Liver (tissue), 9 donors: ENCODE measurements around the gene MAMDC2. TPM values are rescaled to one million over a fixed set of nuclear protein-coding genes. Genes with fewer than 3 reads are reported as not detected.

Experiments used
- DNase-seq: peaks from one replicate; pipeline ENCODE4 v3.0.0-alpha.2; 2017; ENCODE audit warnings: low spot score
- H3K27ac ChIP-seq, 2 donors: one replicate each; pipeline ENCODE4 v1.7.0; 2013; ENCODE audit warnings: inconsistent platforms in 2 of 2, low read length in 2 of 2, control low read depth in 1 of 2, low read depth in 1 of 2, mild to moderate bottlenecking in 1 of 2
- H3K27me3 ChIP-seq, 4 donors: one replicate each; pipeline versions ENCODE4 v1.6.1 to v1.7.0; 2013; ENCODE audit warnings: low read length in 3 of 4, inconsistent platforms in 1 of 4, mild to moderate bottlenecking in 1 of 4, moderate library complexity in 1 of 4; ENCODE audit not compliant: control insufficient read depth in 4 of 4, insufficient read depth in 4 of 4
- H3K36me3 ChIP-seq, 4 donors: one replicate each; pipeline versions ENCODE4 v1.6.1 to v1.7.0; 2013; ENCODE audit warnings: low read length in 3 of 4, mild to moderate bottlenecking in 3 of 4, low read depth in 1 of 4, moderate library complexity in 1 of 4; ENCODE audit not compliant: control insufficient read depth in 4 of 4, insufficient read depth in 3 of 4
- H3K4me1 ChIP-seq, 4 donors: one replicate each; pipeline versions ENCODE4 v1.6.1 to v1.7.0; 2013; ENCODE audit warnings: low read length in 3 of 4, mild to moderate bottlenecking in 3 of 4, moderate library complexity in 1 of 4; ENCODE audit not compliant: control insufficient read depth in 4 of 4, insufficient read depth in 4 of 4
- H3K4me3 ChIP-seq, 3 donors: one replicate each; pipeline versions ENCODE4 v1.6.1 to v1.7.0; 2013; ENCODE audit warnings: low read length in 3 of 3, control low read depth in 1 of 3, low read depth in 1 of 3, mild to moderate bottlenecking in 1 of 3
- H3K9ac ChIP-seq, 2 donors: one replicate each; pipeline ENCODE4 v1.7.0; 2013; ENCODE audit warnings: low read length in 2 of 2, mild to moderate bottlenecking in 2 of 2, moderate library complexity in 2 of 2, control low read depth in 1 of 2, low read depth in 1 of 2
- H3K9me3 ChIP-seq, 4 donors: one replicate each; pipeline versions ENCODE4 v1.6.1 to v1.7.0; 2013; ENCODE audit warnings: low read length in 3 of 4; ENCODE audit not compliant: control insufficient read depth in 4 of 4
- ATF3 ChIP-seq: IDR thresholded peaks from 2 replicates; pipeline ENCODE4 v1.6.1; 2016; ENCODE audit warnings: antibody characterized with exemption
- CTCF ChIP-seq: fragments of 150-350 bp; IDR thresholded peaks from 2 replicates; pipeline ENCODE4 v1.5.1; 2017; ENCODE audit warnings: improper control_type of control experiment, low read depth, low read length; ENCODE audit not compliant: missing input control
- EGR1 ChIP-seq, 2 donors: IDR thresholded peaks; 2 replicates each; pipeline ENCODE4 v1.6.1; 2016 to 2018; ENCODE audit warnings: antibody characterized with exemption in 2 of 2, low read depth in 2 of 2
- FOXA1 ChIP-seq: IDR thresholded peaks from 2 replicates; pipeline ENCODE4 v1.6.1; 2016; ENCODE audit warnings: antibody characterized with exemption
- FOXA2 ChIP-seq: IDR thresholded peaks from 2 replicates; pipeline ENCODE4 v1.6.1; 2016; ENCODE audit warnings: antibody characterized with exemption
- GABPA ChIP-seq, 2 donors: IDR thresholded peaks in 1 of 2; conservative IDR thresholded peaks in 1 of 2; 2 replicates each; pipeline ENCODE4 v1.6.1; 2016; ENCODE audit warnings: antibody characterized with exemption in 2 of 2, mild to moderate bottlenecking in 1 of 2, moderate library complexity in 1 of 2
- HNF4A ChIP-seq, 2 donors: conservative IDR thresholded peaks; 2 replicates each; pipeline ENCODE4 v1.6.1; 2016; ENCODE audit warnings: antibody characterized with exemption in 2 of 2, mild to moderate bottlenecking in 2 of 2
- HNF4G ChIP-seq: IDR thresholded peaks from 2 replicates; pipeline ENCODE4 v1.6.1; 2016; ENCODE audit warnings: antibody characterized with exemption
- JUND ChIP-seq, 2 donors: IDR thresholded peaks; 2 replicates each; pipeline ENCODE4 v1.6.1; 2016; ENCODE audit warnings: antibody characterized with exemption in 2 of 2
- NR2F2 ChIP-seq: IDR thresholded peaks from 2 replicates; pipeline ENCODE4 v1.6.1; 2016; ENCODE audit warnings: antibody characterized with exemption
- RAD21 ChIP-seq, 2 donors: IDR thresholded peaks; 2 replicates each; pipeline ENCODE4 v1.6.1; 2016; ENCODE audit warnings: antibody characterized with exemption in 2 of 2, mild to moderate bottlenecking in 2 of 2
- REST ChIP-seq: IDR thresholded peaks from 2 replicates; pipeline ENCODE4 v1.6.1; 2016; ENCODE audit warnings: antibody characterized with exemption, mild to moderate bottlenecking
- RXRA ChIP-seq, 2 donors: IDR thresholded peaks; 2 replicates each; pipeline ENCODE4 v1.6.1; 2017 to 2018; ENCODE audit warnings: antibody characterized with exemption in 2 of 2, mild to moderate bottlenecking in 1 of 2
- SP1 ChIP-seq: IDR thresholded peaks from 2 replicates; pipeline ENCODE4 v1.6.1; 2018; ENCODE audit warnings: antibody characterized with exemption, mild to moderate bottlenecking
- TAF1 ChIP-seq: conservative IDR thresholded peaks from 2 replicates; pipeline ENCODE4 v1.6.1; 2016; ENCODE audit warnings: antibody characterized with exemption, mild to moderate bottlenecking
- YY1 ChIP-seq: IDR thresholded peaks from 2 replicates; pipeline ENCODE4 v1.6.1; 2016; ENCODE audit warnings: antibody characterized with exemption, mild to moderate bottlenecking
- ZBTB33 ChIP-seq: IDR thresholded peaks from 2 replicates; pipeline ENCODE4 v1.6.1; 2016; ENCODE audit warnings: antibody characterized with exemption
- WGBS: extraction: QIAGEN DNeasy Blood & Tissue Kit; methylation state at CpG from one replicate; pipeline ENCODE4 v1.1.7; 2013; 5-methylcytosine and 5-hydroxymethylcytosine counted together
- polyA plus RNA-seq, 2 donors: library from polyadenylated mRNA; stranded (reverse) in 1 of 2; unstranded in 1 of 2; fragments of 200-250 nt in 1 of 2; fragments of >200 nt in 1 of 2; fragmentation: Nextera tagmentation in 1 of 2; extraction: Ambion mirVana in 1 of 2; gene quantifications; one replicate each; pipeline versions ENCODE4 v1.2.1 to v1.2.3, GENCODE V29; 2013 to 2015
- total RNA-seq, 2 donors: library from RNA; depleted of rRNA; stranded (reverse); fragments of >200 nt; gene quantifications; one replicate each; pipeline ENCODE4 v1.2.3, GENCODE V29; 2014
- TF ChIP-seq, protein P1 (sequence below): IDR thresholded peaks from 2 replicates; pipeline ENCODE4 v1.6.1; 2016; ENCODE audit warnings: antibody characterized with exemption
- donor health status: healthy.
- donor health status: healthy.
- donor health status: healthy.
- donor health status: healthy.
- donor health status: healthy.

MAMDC2 gene
- total and polyA plus RNA-seq, 4 donors: 0.28 to 4.4 (median 1.0) TPM

GRCh38 chr9:70049672-70050271 lies 6.1 kb downstream of the MAMDC2 start:
- DNase-seq: no peak
- Histone ChIP-seq H3K4me1 (peaks cover 0 to 7% (median 4%) of the 10 kb centered on the region in 4 donors), H3K27ac (peak overlapping the region; percentile 1 to 42), H3K36me3 (no peaks in the 10 kb centered on the region), H3K27me3 (peaks cover 0 to 14% (median 0%) of the 10 kb centered on the region in 4 donors), H3K9ac (no peak overlapping the region), H3K9me3 (no peaks in the 10 kb centered on the region), H3K4me3 (no peak overlapping the region)
- peak; percentile 36 for TF ChIP-seq NR2F2
- TF ChIP-seq TAF1: no peak
- TF ChIP-seq, protein P1, sequence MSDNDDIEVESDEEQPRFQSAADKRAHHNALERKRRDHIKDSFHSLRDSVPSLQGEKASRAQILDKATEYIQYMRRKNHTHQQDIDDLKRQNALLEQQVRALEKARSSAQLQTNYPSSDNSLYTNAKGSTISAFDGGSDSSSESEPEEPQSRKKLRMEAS: no peak
- 77% methylated on average over 6 of the region's 6 CpGs for WGBS

DNA sequence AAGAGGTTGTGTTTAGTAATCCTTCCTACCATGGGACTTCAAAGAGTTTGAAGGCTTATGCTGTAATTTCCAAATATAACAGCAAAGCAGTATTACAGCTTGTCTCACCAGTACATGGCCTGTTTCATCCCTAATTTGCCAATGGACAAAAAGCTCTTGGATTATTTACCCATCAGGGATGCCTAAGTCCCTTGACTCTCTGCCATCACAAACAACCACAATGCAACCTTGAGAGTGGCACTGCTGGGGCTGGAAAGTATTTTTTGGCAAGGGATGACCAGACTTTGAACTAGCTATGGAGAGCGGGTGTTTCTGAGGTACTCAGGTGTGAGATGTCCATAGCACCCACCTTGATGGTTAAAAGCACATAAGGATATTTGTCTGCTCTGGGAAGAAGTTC lies 9.1 kb downstream of the MAMDC2 start:
- 48% methylated on average over 1 of the region's 1 CpG for WGBS
- Histone ChIP-seq H3K27ac (peak overlapping the region in 1 of 2 donors; percentile 25), H3K27me3 (peaks cover 0 to 1% (median 0%) of the 10 kb centered on the region in 4 donors), H3K4me3 (no peak overlapping the region), H3K9me3 (no peaks in the 10 kb centered on the region), H3K36me3 (no peaks in the 10 kb centered on the region), H3K9ac (no peak overlapping the region), H3K4me1 (peaks cover 0 to 6% (median 4%) of the 10 kb centered on the region in 4 donors)
- no peak for DNase-seq
- peak; percentile 42 for TF ChIP-seq HNF4G
- peak; percentile 37 to 73 for TF ChIP-seq RXRA (IDR thresholded peaks at IDR 0.05)
- TF ChIP-seq RAD21 (IDR thresholded peaks at IDR 0.05): peak; percentile 40 to 46
- TF ChIP-seq FOXA1: peak; percentile 40
- TF ChIP-seq, protein P1: peak; percentile 42
- TF ChIP-seq NR2F2: no peak
- no peak for TF ChIP-seq GABPA (IDR thresholded peaks at IDR 0.05 in 1 of 2, conservative IDR thresholded peaks at IDR 0.05 in 1 of 2)
- peak; percentile 61 for TF ChIP-seq FOXA2
- peak in 1 of 2 donors; percentile 58 for TF ChIP-seq EGR1 (IDR thresholded peaks at IDR 0.05; ENCODE audit: low read depth in 2 of 2)
- TF ChIP-seq CTCF: no peak
- peak; percentile 75 for TF ChIP-seq SP1
- TF ChIP-seq ZBTB33: peak; percentile 28
- TF ChIP-seq REST: peak; percentile 53
- TF ChIP-seq HNF4A (conservative IDR thresholded peaks at IDR 0.05): peak; percentile 88
- peak; percentile 68 to 73 for TF ChIP-seq JUND (IDR thresholded peaks at IDR 0.05)
- TF ChIP-seq TAF1: no peak
- peak; percentile 66 for TF ChIP-seq YY1
- peak; percentile 19 for TF ChIP-seq ATF3
